Right atrium auricular region (tissue), 2 donors: ENCODE results near the gene ZGPAT. TPM values are rescaled to one million over a fixed set of nuclear protein-coding genes. Genes with fewer than 3 reads are reported as not detected.

ENCODE experiments used
- DNase-seq: peaks from one replicate; pipeline ENCODE4 v3.0.0-alpha.2; 2019; ENCODE audit warnings: low spot score
- H3K27ac ChIP-seq, 2 donors: fragments of 200-600 bp; sonication (generic); 1 replicate in 1 of 2; 2 replicates in 1 of 2; pipeline ENCODE4 v1.5.1; 2016 to 2019
- H3K27me3 ChIP-seq, 2 donors: fragments of 200-600 bp; sonication (generic); one replicate each; pipeline versions ENCODE4 v1.5.1 to v1.6.0; 2017 to 2019
- H3K36me3 ChIP-seq: fragments of 200-600 bp; sonication (generic); one replicate; pipeline ENCODE4 v1.5.1; 2016
- H3K4me1 ChIP-seq, 2 donors: fragments of 200-600 bp; sonication (generic); one replicate each; pipeline versions ENCODE4 v1.5.1 to v1.6.0; 2017 to 2019
- H3K4me3 ChIP-seq, 2 donors: fragments of 200-600 bp; sonication (generic); 1 replicate in 1 of 2; 2 replicates in 1 of 2; pipeline ENCODE4 v1.5.1; 2017 to 2019; ENCODE audit warnings: mild to moderate bottlenecking in 1 of 2, moderate library complexity in 1 of 2
- H3K9me3 ChIP-seq, 2 donors: fragments of 200-600 bp; sonication (generic); one replicate each; pipeline ENCODE4 v1.5.1; 2019
- total RNA-seq, 2 donors: library from RNA; depleted of rRNA; stranded (reverse); fragments of >200 nt; gene quantifications; one replicate each; pipeline ENCODE4 v1.1.0, GENCODE V29; 2016
- TF ChIP-seq, protein P1 (sequence below), 2 donors: fragments of 200-600 bp; sonication (generic); IDR thresholded peaks; one replicate each; pipeline ENCODE4 v1.5.1; 2019; ENCODE audit warnings: antibody characterized with exemption in 2 of 2

Gene ZGPAT
- total RNA-seq, 2 donors from 2014 or later, result 11.9 to 15.1 TPM

- Histone ChIP-seq H3K36me3 (peaks cover 35% of the 10 kb centered on the region), H3K9me3 (no peaks in the 10 kb centered on the region), H3K4me3 (peak overlapping the region; percentile 70 to 74), H3K27ac (peak overlapping the region; percentile 94), H3K27me3 (no peaks in the 10 kb centered on the region), H3K4me1 (peaks cover 0 to 40% of the 10 kb centered on the region in 2 donors)
- TF ChIP-seq, protein P1, sequence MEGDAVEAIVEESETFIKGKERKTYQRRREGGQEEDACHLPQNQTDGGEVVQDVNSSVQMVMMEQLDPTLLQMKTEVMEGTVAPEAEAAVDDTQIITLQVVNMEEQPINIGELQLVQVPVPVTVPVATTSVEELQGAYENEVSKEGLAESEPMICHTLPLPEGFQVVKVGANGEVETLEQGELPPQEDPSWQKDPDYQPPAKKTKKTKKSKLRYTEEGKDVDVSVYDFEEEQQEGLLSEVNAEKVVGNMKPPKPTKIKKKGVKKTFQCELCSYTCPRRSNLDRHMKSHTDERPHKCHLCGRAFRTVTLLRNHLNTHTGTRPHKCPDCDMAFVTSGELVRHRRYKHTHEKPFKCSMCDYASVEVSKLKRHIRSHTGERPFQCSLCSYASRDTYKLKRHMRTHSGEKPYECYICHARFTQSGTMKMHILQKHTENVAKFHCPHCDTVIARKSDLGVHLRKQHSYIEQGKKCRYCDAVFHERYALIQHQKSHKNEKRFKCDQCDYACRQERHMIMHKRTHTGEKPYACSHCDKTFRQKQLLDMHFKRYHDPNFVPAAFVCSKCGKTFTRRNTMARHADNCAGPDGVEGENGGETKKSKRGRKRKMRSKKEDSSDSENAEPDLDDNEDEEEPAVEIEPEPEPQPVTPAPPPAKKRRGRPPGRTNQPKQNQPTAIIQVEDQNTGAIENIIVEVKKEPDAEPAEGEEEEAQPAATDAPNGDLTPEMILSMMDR (IDR thresholded peaks at IDR 0.05), result no peak
- DNase-seq, result no peak
Observed at GRCh38 chr20:63740070-63740626, 32.3 kb downstream of the ZGPAT start.

DNA sequence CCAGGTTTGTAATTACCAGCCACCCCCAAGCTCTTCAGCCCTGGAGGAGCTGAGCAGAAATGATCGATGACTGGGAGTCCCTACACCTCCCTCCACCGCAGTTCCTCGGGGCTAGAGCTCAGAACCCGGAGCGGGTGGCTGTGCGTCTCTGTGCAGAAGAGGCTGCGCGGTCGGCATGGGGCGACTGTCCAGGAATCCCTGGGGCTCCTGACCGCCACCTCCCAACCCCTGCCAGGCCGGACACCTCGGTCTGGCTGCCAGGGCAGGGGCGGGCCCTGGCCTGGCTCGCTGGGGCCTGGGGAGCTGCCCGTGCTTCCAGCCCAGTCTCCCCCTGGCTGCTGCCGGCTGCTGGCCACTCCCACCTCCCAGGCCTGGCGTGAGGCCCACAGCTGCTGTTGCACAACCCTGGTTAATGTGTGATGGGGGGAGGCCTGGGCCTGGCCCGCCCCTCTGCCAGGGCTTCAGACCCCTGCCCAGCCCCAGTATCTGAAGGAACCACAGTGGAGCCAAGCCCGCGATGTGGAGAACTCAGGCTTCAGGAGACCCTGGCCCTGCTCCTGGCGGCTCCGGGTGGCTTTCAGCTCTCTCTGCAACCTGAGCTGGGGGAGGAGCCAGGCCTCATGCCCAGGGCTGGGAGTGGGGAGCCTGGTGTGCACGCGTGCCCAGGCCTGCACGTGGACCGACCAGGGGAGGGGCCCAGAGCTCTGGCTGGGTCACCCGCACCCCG, 33.0 kb downstream of the ZGPAT start:
- Histone ChIP-seq H3K9me3 (no peaks in the 10 kb centered on the region), H3K4me1 (peaks cover 0 to 40% of the 10 kb centered on the region in 2 donors), H3K27me3 (no peaks in the 10 kb centered on the region), H3K27ac (peak overlapping the region; percentile 94), H3K4me3 (peak overlapping the region; percentile 70 to 74), H3K36me3 (peaks cover 35% of the 10 kb centered on the region)
- DNase-seq, result peak; percentile 95
- TF ChIP-seq, protein P1 (IDR thresholded peaks at IDR 0.05), result peak in 1 of 2 donors; percentile 66

DNA sequence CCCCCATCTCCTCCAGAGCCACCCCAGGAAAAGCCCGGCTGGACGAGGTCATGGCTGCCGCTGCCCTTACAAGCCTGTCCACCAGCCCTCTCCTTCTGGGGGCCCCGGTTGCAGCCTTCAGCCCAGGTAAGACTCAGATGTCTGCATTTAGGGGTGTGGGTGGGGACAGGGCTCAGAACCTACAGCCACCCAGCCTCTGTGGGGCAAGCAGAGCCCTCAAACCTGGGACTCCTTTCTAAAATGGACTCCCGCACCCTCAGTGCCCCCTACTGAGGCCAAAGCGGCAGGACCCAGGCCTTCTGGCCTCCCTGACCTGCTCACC, 33.5 kb downstream of the ZGPAT start:
- peak overlapping the region; percentile 70 to 74 for H3K4me3 ChIP-seq
- no peaks in the 10 kb centered on the region for H3K9me3 ChIP-seq
- peaks cover 0 to 40% of the 10 kb centered on the region in 2 donors for H3K4me1 ChIP-seq
- DNase-seq, result no peak
- no peaks in the 10 kb centered on the region for H3K27me3 ChIP-seq
- H3K36me3 ChIP-seq, result peaks cover 38% of the 10 kb centered on the region
- peak overlapping the region; percentile 94 for H3K27ac ChIP-seq
- TF ChIP-seq, protein P1 (IDR thresholded peaks at IDR 0.05), result no peak

DNA sequence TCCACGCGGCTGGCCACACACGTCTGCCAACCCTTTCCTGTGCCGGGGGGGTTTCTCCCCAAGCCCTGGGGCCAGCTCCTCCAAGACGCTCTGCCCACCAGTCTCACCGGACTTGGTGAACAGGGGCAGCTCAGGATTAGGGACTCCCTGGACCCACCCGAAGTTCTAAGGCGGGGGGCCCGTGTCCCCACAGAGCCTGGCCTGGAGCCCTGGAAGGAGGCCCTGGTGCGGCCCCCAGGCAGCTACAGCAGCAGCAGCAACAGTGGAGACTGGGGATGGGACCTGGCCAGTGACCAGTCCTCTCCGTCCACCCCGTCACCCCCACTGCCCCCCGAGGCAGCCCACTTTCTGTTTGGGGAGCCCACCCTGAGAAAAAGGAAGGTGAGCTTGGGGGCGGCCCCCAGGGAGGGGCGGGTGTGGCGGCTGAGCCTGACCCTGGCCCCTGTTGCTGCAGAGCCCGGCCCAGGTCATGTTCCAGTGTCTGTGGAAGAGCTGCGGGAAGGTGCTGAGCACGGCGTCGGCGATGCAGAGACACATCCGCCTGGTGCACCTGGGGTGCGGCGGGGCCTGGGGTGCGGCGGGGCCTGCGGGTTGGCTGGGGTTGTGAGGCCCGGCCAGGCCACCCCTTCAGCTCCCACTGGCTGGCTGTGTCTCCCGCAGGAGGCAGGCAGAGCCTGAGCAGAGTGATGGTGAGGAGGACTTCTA, 34.0 kb downstream of the ZGPAT start:
- Histone ChIP-seq H3K27me3 (no peaks in the 10 kb centered on the region), H3K9me3 (no peaks in the 10 kb centered on the region), H3K4me3 (peak overlapping the region in 1 of 2 donors; percentile 74), H3K4me1 (peaks cover 0 to 40% of the 10 kb centered on the region in 2 donors), H3K27ac (peak overlapping the region; percentile 94), H3K36me3 (peaks cover 43% of the 10 kb centered on the region)
- TF ChIP-seq, protein P1 (IDR thresholded peaks at IDR 0.05), result no peak
- no peak for DNase-seq

- no peak for DNase-seq
- Histone ChIP-seq H3K4me1 (peaks cover 0 to 36% of the 10 kb centered on the region in 2 donors), H3K27me3 (no peaks in the 10 kb centered on the region), H3K27ac (no peak overlapping the region), H3K4me3 (no peak overlapping the region), H3K9me3 (no peaks in the 10 kb centered on the region), H3K36me3 (peaks cover 44% of the 10 kb centered on the region)
- TF ChIP-seq, protein P1 (IDR thresholded peaks at IDR 0.05), result no peak
Observed at GRCh38 chr20:63742381-63743024, 34.7 kb downstream of the ZGPAT start.
